ENCODE data around the gene BLOC1S6.

BLOC1S6 gene

GRCh38 chr15:45630917-45631691, 43.9 kb downstream of the BLOC1S6 start:
- DNase-seq (ENCODE audit: insufficient read length, low spot score) (no peak), FAIRE-seq (no peak)
- TF ChIP-seq CTCF (IDR thresholded peaks at IDR 0.05; ENCODE audit: insufficient read depth, missing control alignments): no peak

GRCh38 chr15:45631776-45632175, 44.6 kb downstream of the BLOC1S6 start:
- no peak for TF ChIP-seq CTCF (IDR thresholded peaks at IDR 0.05; ENCODE audit: insufficient read depth, missing control alignments)
- FAIRE-seq (no peak), DNase-seq (ENCODE audit: insufficient read length, low spot score) (no peak)

- FAIRE-seq: no peak
- DNase-seq (ENCODE audit: insufficient read length, low spot score): no peak
- no peak for TF ChIP-seq CTCF (IDR thresholded peaks at IDR 0.05; ENCODE audit: insufficient read depth, missing control alignments)
These were observed 47.4 kb downstream of the BLOC1S6 start, which contains the start of gene SQOR for GRCh38 chr15:45634432-45635190. SQOR (plus strand) TSS chr15:45635029; CDS start chr15:45658924, 23,895 bp downstream.

- no peak for DNase-seq (ENCODE audit: insufficient read length, low spot score)
- FAIRE-seq: no peak
These were observed 48.0 kb downstream of the BLOC1S6 start for GRCh38 chr15:45635191-45635638.

GRCh38 chr15:45635763-45636292, 48.6 kb downstream of the BLOC1S6 start:
- no peak for TF ChIP-seq CTCF (IDR thresholded peaks at IDR 0.05; ENCODE audit: insufficient read depth, missing control alignments)
- DNase-seq (ENCODE audit: insufficient read length, low spot score): no peak
- no peak for FAIRE-seq

More at GRCh38 chr15:45635191-45635638, 48.0 kb downstream of the BLOC1S6 start:
- peak; percentile 12 for TF ChIP-seq CTCF (IDR thresholded peaks at IDR 0.05; ENCODE audit: insufficient read depth, missing control alignments)

GRCh38 chr15:45637141-45637540, 50.0 kb downstream of the BLOC1S6 start:
- no peak for FAIRE-seq
- no peak for TF ChIP-seq CTCF (IDR thresholded peaks at IDR 0.05; ENCODE audit: insufficient read depth, missing control alignments)
- DNase-seq (ENCODE audit: insufficient read length, low spot score): no peak
